Testis (tissue), 2 donors: ENCODE results near the gene RAP1GAP2.

Experiments
- CTCF ChIP-seq, 3 experiments: fragments of 450-650 bp in 2 of 3; fragments of 200-600 bp in 1 of 3; sonication (generic) in 1 of 3; IDR thresholded peaks; one replicate each; pipeline ENCODE4 v1.5.1; 2016 to 2019; ENCODE audit warnings: antibody characterized with exemption in 3 of 3, mild to moderate bottlenecking in 2 of 3, moderate library complexity in 1 of 3
- POLR2A ChIP-seq: fragments of 450-650 bp; IDR thresholded peaks from one replicate; pipeline ENCODE4 v1.6.1; 2017; ENCODE audit warnings: antibody characterized with exemption, mild to moderate bottlenecking, moderate library complexity

- no peak for TF ChIP-seq CTCF (IDR thresholded peaks at IDR 0.05)
- no peak for TF ChIP-seq POLR2A
Measured at GRCh38 chr17:2950846-2951245, 154.6 kb downstream of the RAP1GAP2 start.
